Heart right ventricle (tissue), 16 donors: ENCODE data around the gene HSFX1. TPM values are rescaled to one million over a fixed set of nuclear protein-coding genes. Genes with fewer than 3 reads are reported as not detected.
"Not testable (repeated sequence)": the region's sequence is repeated elsewhere in the genome, so short reads cannot be mapped to it uniquely, and the experiment has no call there.

Source experiments
- ATAC-seq, 8 donors: fragments of 200-7000 bp; cut with Tn5 transposase; one replicate each; pipeline ENCODE4 v1.9.1; 2020; ENCODE audit warnings: mild to moderate bottlenecking in 8 of 8, moderate library complexity in 8 of 8, moderate number of reproducible peaks in 1 of 8
- DNase-seq, 2 donors: peaks; one replicate each; pipeline ENCODE4 v3.0.0-alpha.2; 2020
- H3K27ac ChIP-seq, 10 donors: fragments of 200-600 bp; sonication (generic) in 2 of 10; one replicate each; pipeline versions ENCODE4 v1.5.0 to v1.8.0; 2020 to 2022; ENCODE audit warnings: mild to moderate bottlenecking in 3 of 10
- H3K27me3 ChIP-seq, 7 donors: fragments of 200-600 bp; one replicate each; pipeline ENCODE4 v1.8.0; 2021 to 2022; ENCODE audit warnings: mild to moderate bottlenecking in 2 of 7
- H3K36me3 ChIP-seq, 9 donors: fragments of 200-600 bp; sonication (generic) in 1 of 9; one replicate each; pipeline versions ENCODE4 v1.5.0 to v1.8.0; 2020 to 2022; ENCODE audit warnings: mild to moderate bottlenecking in 2 of 9
- H3K4me1 ChIP-seq, 9 donors: fragments of 200-600 bp; sonication (generic) in 1 of 9; one replicate each; pipeline versions ENCODE4 v1.5.0 to v1.8.0; 2020 to 2022; ENCODE audit warnings: mild to moderate bottlenecking in 4 of 9
- H3K4me3 ChIP-seq, 10 donors: fragments of 200-600 bp; sonication (generic) in 2 of 10; one replicate each; pipeline versions ENCODE4 v1.5.0 to v1.8.0; 2020 to 2022; ENCODE audit warnings: mild to moderate bottlenecking in 7 of 10, moderate library complexity in 2 of 10
- H3K9me3 ChIP-seq, 11 donors: fragments of 200-600 bp in 10 of 11; sonication (generic) in 2 of 11; one replicate each; pipeline versions ENCODE4 v1.5.0 to v1.8.0; 2013 to 2022; ENCODE audit warnings: mild to moderate bottlenecking in 2 of 11, control low read depth in 1 of 11, moderate library complexity in 1 of 11
- WGBS, 2 donors: extraction: QIAGEN DNeasy Blood & Tissue Kit; methylation state at CpG; one replicate each; pipeline ENCODE4 v1.1.7; 2013; ENCODE audit warnings: inconsistent platforms in 1 of 2; 5-methylcytosine and 5-hydroxymethylcytosine counted together
- intact Hi-C, 10 donors: fragments of 100-400 bp; cut with DNase I; formaldehyde crosslinking; loops; one replicate each; pipeline versions ENCODE4 v1.11.1 to v1.14.2; 2022
- polyA plus RNA-seq, 2 donors: library from polyadenylated mRNA; stranded (reverse); fragments of 200-250 nt; gene quantifications; one replicate each; pipeline ENCODE4 v1.2.3, GENCODE V29; 2013
- total RNA-seq, 10 donors: library from RNA; stranded (reverse); fragmentation: NEBNext Ultra II Directional in 3 of 10; extraction: Animal tissue kit (Norgen Biotek cat#: 25700) in 3 of 10; gene quantifications; one replicate each; pipeline versions ENCODE4 v1.2.1 to v1.2.4, GENCODE V29; 2021 to 2023
- TF ChIP-seq, protein P1 (sequence below), 9 donors: fragments of 200-600 bp; sonication (generic) in 2 of 9; IDR thresholded peaks; one replicate each; pipeline versions ENCODE4 v1.5.0 to v1.8.0; 2021 to 2022; ENCODE audit warnings: antibody characterized with exemption in 9 of 9, mild to moderate bottlenecking in 5 of 9, moderate library complexity in 1 of 9
- donor health status: Arrhythmogenic right ventricular cardiomyopathy.
- donor health status: ischemic (EF 13 %, LVEDD 7.1; RV severe dilation, severe dysfunction).
- donor health status: healthy with polysubstance abuse.
- donor health status: DM: no; HTN: yes; CAD: no.
- donor health status: DM: no; HTN: no; CAD: no.
- donor health status: ischemic (EF 25% LVEDD 6.9; RV normal size, moderate dysfunction).
- donor health status: ischemic (EF 25% LVEDD 5.7; RV mildly dilated, moderate dysfunction).
- donor health status: healthy.
- donor health status: DM: yes; HTN: yes; CAD: no.
- donor health status: Ischemic cardiomyopathy.
- donor health status: ischemic (EF 35%, LVEDD 5.7; RV mildly dilated, moderate dysfunction).
- donor health status: nonischemic (EF 11% LVEDD 7.7; RV severe dilation, severe dysfunction).
- donor health status: DM: yes; HTN: yes; CAD: no.
- donor health status: PGD.
- donor health status: ischemic (EF 29% LVEDD 5.4; RV normal size, mild dysfunction).
- donor health status: nonischemic (EF 23%, LVEDD 6.1; RV moderate dilation, normal function).

The HSFX1 gene
- total and polyA plus RNA-seq, 12 donors: 0.51 to 3.3 (median 2.2) TPM

DNA sequence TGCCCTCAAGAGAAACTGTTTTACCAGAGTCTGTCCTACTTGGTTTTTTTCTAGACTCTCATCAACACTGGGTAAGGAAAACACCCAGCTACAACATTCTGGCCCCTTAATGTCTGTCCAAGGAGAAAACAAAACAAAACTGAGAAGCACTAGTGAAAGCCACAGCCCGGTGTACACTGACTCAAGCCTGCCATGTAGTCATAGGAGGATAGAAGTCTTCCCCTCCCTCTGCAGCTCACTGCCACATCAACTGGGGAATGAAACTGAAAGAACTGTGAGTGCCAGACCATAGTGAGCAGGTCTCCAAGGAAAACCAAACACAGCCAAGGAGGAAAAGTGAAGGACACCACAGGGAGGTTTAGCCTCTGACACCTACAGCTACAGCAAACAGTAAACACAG is 21.7 kb downstream of the HSFX1 start:
- WGBS, 2 donors: no CpG with 5 or more reads among the region's 1 CpG
- H3K9me3 ChIP-seq, H3K4me1 ChIP-seq, intact Hi-C loops, H3K27me3 ChIP-seq, H3K36me3 ChIP-seq, H3K4me3 ChIP-seq, DNase-seq, H3K27ac ChIP-seq: not testable (repeated sequence)
- ATAC-seq: peak in 1 of 8 donors; percentile 46

DNA sequence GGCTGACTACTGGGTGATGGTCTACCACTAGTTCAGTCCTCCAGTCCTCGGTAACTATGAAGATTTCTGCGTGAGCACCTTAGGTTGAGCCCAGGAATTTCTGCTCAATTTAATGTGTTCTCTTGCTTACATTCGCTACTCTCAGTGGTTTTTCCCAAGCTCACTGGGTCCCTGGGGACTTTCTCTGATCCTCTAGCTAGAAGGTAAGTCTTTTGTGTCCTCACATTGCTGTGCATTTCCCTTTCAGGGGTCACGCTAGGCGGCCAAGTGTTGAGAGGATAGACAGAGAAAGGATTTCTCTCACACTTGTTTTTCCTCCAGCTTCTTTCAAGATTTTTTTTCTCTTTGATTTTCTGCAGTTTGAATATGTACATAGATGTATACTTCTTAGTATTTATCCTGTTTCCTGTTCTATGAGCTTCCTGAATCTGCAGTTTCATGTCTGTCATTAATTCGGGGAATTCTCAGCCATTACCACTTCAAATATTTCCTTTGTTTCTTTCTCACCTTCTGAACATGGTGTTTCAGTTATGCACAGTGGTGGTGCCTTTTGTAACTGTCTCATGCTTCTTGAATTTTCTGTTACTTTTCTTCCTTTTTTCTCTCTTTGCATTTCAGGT is 25.3 kb downstream of the HSFX1 start:
- DNase-seq (no peak), ATAC-seq (no peak)
- intact Hi-C loops: no loop called here
- TF ChIP-seq, protein P1, sequence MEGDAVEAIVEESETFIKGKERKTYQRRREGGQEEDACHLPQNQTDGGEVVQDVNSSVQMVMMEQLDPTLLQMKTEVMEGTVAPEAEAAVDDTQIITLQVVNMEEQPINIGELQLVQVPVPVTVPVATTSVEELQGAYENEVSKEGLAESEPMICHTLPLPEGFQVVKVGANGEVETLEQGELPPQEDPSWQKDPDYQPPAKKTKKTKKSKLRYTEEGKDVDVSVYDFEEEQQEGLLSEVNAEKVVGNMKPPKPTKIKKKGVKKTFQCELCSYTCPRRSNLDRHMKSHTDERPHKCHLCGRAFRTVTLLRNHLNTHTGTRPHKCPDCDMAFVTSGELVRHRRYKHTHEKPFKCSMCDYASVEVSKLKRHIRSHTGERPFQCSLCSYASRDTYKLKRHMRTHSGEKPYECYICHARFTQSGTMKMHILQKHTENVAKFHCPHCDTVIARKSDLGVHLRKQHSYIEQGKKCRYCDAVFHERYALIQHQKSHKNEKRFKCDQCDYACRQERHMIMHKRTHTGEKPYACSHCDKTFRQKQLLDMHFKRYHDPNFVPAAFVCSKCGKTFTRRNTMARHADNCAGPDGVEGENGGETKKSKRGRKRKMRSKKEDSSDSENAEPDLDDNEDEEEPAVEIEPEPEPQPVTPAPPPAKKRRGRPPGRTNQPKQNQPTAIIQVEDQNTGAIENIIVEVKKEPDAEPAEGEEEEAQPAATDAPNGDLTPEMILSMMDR (IDR thresholded peaks at IDR 0.05): no peak
- Histone ChIP-seq H3K9me3 (no peaks in the 10 kb centered on the region), H3K4me1 (no peaks in the 10 kb centered on the region), H3K27me3 (peaks cover 0 to 6% (median 0%) of the 10 kb centered on the region in 7 donors), H3K4me3 (no peak overlapping the region), H3K27ac (no peak overlapping the region), H3K36me3 (no peaks in the 10 kb centered on the region)
- 79% methylated on average over 6 of the region's 6 CpGs for WGBS, 2 donors

DNA sequence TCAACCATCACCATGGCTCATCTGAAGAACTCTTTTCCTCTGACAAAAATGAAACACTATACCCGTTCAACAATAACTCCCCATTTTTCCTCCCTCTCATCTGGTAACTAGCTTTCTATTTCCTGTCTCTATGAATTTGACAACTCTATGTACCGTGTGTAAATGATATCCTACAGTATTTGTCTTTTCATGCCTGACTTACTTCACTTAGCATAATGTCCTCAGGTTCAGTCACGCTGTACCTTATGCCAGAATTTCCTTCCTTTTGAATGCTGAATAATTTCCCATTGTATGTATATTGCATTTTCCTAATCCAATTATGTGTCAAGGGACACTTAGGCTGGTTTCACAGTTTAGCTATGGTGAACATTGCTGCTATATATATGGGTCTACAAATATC is 26.1 kb downstream of the HSFX1 start:
- TF ChIP-seq, protein P1 (IDR thresholded peaks at IDR 0.05): no peak
- DNase-seq (no peak), ATAC-seq (no peak)
- WGBS, 2 donors: 61% methylated on average over 3 of the region's 3 CpGs
- H3K9me3 ChIP-seq: no peaks in the 10 kb centered on the region
- H3K4me3 ChIP-seq: no peak overlapping the region
- H3K27me3 ChIP-seq: peaks cover 0 to 6% (median 0%) of the 10 kb centered on the region in 7 donors
- no peaks in the 10 kb centered on the region for H3K36me3 ChIP-seq
- intact Hi-C loops: no loop called here
- no peaks in the 10 kb centered on the region for H3K4me1 ChIP-seq
- H3K27ac ChIP-seq: no peak overlapping the region

DNA sequence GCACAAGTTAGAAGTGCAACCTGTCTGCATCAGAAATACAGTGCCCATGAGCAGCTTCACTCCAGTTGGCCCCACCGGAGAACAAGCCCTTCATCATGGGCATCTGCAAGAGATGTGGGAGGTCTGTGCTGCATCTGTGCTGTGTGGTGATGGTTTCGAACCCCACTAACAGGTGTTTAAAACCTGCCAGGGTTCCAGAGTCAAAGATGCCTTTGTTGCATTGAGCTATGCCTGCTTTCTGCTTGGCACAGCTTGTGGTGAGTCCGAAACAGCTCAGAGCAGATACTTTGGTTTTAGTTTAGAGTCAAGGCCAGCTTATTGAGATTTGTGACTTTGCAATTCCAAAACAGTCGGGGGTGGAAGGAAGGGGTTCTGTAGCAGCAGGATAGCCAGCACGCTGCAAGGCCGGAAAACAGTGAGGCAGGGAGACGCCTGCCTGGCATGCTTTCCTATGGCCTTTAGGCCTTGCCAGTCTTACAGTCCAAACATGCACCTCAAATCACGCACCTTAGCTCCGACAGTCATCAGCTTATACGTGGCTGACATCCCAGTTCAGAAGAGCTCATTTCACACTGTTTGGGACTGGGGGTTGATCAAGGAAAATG is 29.7 kb downstream of the HSFX1 start:
- TF ChIP-seq, protein P1 (IDR thresholded peaks at IDR 0.05): no peak
- no peaks in the 10 kb centered on the region for H3K36me3 ChIP-seq
- no peak overlapping the region for H3K27ac ChIP-seq
- no peak overlapping the region for H3K4me3 ChIP-seq
- DNase-seq: no peak
- WGBS, 2 donors: 85 to 87% methylated on average over 10 of the region's 10 CpGs
- no peak for ATAC-seq
- no peaks in the 10 kb centered on the region for H3K9me3 ChIP-seq
- H3K4me1 ChIP-seq: no peaks in the 10 kb centered on the region
- intact Hi-C loops: no loop called here
- H3K27me3 ChIP-seq: peaks cover 0 to 6% (median 0%) of the 10 kb centered on the region in 7 donors

DNA sequence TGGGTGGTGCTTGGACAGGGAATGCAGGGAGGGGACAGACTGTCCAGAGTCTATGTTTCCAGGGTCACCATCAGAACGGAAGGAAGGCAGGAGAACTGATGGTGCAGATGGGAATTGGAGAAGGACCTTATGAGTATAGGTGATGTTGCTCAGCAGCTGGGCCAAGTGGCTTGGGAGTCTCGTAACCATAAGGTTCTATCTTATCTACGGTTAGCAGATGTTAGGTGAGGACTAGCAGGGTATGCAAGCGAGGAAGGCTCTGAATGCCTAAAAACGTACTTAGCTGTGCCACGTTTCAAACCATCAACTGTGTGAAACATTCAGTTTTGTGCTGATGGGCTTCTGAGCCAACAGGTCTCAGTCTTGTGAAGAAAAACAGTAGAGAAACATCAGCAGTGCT is 30.2 kb downstream of the HSFX1 start:
- Histone ChIP-seq H3K27ac (no peak overlapping the region), H3K36me3 (no peaks in the 10 kb centered on the region), H3K27me3 (peaks cover 0 to 6% (median 0%) of the 10 kb centered on the region in 7 donors), H3K9me3 (no peaks in the 10 kb centered on the region), H3K4me3 (no peak overlapping the region), H3K4me1 (no peaks in the 10 kb centered on the region)
- ATAC-seq: no peak
- 74 to 78% methylated on average over 6 of the region's 6 CpGs for WGBS, 2 donors
- intact Hi-C loops: no loop called here
- DNase-seq: no peak
- TF ChIP-seq, protein P1 (IDR thresholded peaks at IDR 0.05): no peak
